ENCODE results near the gene TMEM81.

DNA sequence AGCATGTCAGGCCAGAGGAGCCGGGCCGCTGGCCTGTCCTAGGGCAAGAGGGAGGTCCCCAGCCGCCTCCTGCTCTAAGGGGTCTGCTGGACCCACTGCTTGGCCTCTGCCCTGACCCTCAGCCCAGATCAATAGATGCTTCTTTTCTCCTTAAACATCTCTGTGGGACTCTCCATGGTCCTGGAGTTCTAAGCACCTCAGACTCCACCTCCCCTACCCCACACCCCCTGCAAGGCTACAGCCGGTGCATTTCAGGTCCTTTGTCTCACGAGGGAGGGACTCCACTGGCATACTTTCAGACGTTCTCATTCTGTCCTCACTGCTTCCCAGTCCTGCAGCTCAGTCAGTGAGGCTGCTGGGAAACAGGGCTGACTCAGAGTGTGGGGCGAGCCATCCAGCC lies 30.2 kb downstream of the TMEM81 start:
- no peak for TF ChIP-seq EZH2 (IDR thresholded peaks at IDR 0.05; ENCODE audit: low read length)
- TF ChIP-seq, protein P1, sequence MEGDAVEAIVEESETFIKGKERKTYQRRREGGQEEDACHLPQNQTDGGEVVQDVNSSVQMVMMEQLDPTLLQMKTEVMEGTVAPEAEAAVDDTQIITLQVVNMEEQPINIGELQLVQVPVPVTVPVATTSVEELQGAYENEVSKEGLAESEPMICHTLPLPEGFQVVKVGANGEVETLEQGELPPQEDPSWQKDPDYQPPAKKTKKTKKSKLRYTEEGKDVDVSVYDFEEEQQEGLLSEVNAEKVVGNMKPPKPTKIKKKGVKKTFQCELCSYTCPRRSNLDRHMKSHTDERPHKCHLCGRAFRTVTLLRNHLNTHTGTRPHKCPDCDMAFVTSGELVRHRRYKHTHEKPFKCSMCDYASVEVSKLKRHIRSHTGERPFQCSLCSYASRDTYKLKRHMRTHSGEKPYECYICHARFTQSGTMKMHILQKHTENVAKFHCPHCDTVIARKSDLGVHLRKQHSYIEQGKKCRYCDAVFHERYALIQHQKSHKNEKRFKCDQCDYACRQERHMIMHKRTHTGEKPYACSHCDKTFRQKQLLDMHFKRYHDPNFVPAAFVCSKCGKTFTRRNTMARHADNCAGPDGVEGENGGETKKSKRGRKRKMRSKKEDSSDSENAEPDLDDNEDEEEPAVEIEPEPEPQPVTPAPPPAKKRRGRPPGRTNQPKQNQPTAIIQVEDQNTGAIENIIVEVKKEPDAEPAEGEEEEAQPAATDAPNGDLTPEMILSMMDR (optimal IDR thresholded peaks at IDR 0.05 in 1 of 3, IDR thresholded peaks at IDR 0.05 in 1 of 3, conservative IDR thresholded peaks at IDR 0.05 in 1 of 3; ENCODE audit: extremely low read depth in 1 of 3, insufficient read depth in 2 of 3, low read length in 3 of 3) = no peak

Data from keratinocyte (primary cell).